ENCODE results near the gene UNC80.

- TF ChIP-seq CTCF (conservative IDR thresholded peaks at IDR 0.05; ENCODE audit: low read depth, low read length) (no peak), BHLHE40 (IDR thresholded peaks at IDR 0.05; ENCODE audit: low read depth, low read length) (no peak), SMC3 (IDR thresholded peaks at IDR 0.05; ENCODE audit: low read depth, low read length) (no peak), MAZ (IDR thresholded peaks at IDR 0.05; ENCODE audit: borderline replicate concordance, low read depth, low read length) (no peak)
These were observed 37.6 kb downstream of the UNC80 start for GRCh38 chr2:209809256-209809655.

Measured in IMR-90 (cell line).